Nephron (organoid): Measurements from ENCODE around the gene NUDC.

ENCODE experiments used
- H3K27ac Mint-ChIP-seq, 3 experiments: 2 replicates each; pipeline ENCODE4 v1.8.0; 2020; ENCODE audit warnings: mixed read lengths in 3 of 3, mild to moderate bottlenecking in 2 of 3, moderate library complexity in 1 of 3
- H3K27me3 Mint-ChIP-seq: 2 replicates; pipeline ENCODE4 v1.8.0; 2021; ENCODE audit warnings: low read depth, mild to moderate bottlenecking, moderate library complexity, mixed read lengths
- H3K36me3 Mint-ChIP-seq: 2 replicates; pipeline ENCODE4 v1.8.0; 2020; ENCODE audit warnings: low read depth, mixed read lengths
- H3K4me1 Mint-ChIP-seq: 2 replicates; pipeline ENCODE4 v1.8.0; 2020; ENCODE audit warnings: mixed read lengths
- H3K4me3 Mint-ChIP-seq, 3 experiments: 2 replicates each; pipeline ENCODE4 v1.8.0; 2020; ENCODE audit warnings: mild to moderate bottlenecking in 3 of 3, mixed read lengths in 3 of 3, moderate library complexity in 2 of 3
- H3K9me3 Mint-ChIP-seq: 2 replicates; pipeline ENCODE4 v1.8.0; 2020; ENCODE audit warnings: mixed read lengths
- CTCF ChIP-seq, 3 experiments: fragments of 200-600 bp; sonication (generic); IDR thresholded peaks; one replicate each; pipeline ENCODE4 v1.5.0; 2021; ENCODE audit warnings: antibody characterized with exemption in 3 of 3; ENCODE audit not compliant: unreplicated experiment in 3 of 3

The NUDC gene

GRCh38 chr1:26957306-26957705 lies 35.8 kb downstream of the NUDC start:
- H3K27ac Mint-ChIP-seq: no peak overlapping the region
- peak overlapping the region in 1 of 3 experiments; percentile 29 for H3K4me3 Mint-ChIP-seq
- no peak for TF ChIP-seq CTCF (IDR thresholded peaks at IDR 0.05; ENCODE audit: unreplicated experiment in 3 of 3)
- peaks cover 2% of the 10 kb centered on the region for H3K9me3 Mint-ChIP-seq
- H3K36me3 Mint-ChIP-seq: no peaks in the 10 kb centered on the region
- H3K4me1 Mint-ChIP-seq: peaks cover 6% of the 10 kb centered on the region
- H3K27me3 Mint-ChIP-seq: peaks cover 68% of the 10 kb centered on the region

- H3K27me3 Mint-ChIP-seq: peaks cover 84% of the 10 kb centered on the region
- no peak for TF ChIP-seq CTCF (IDR thresholded peaks at IDR 0.05; ENCODE audit: unreplicated experiment in 3 of 3)
- H3K4me3 Mint-ChIP-seq: peak overlapping the region in 2 of 3 experiments; percentile 69 to 71
- peaks cover 6% of the 10 kb centered on the region for H3K4me1 Mint-ChIP-seq
- H3K36me3 Mint-ChIP-seq: no peaks in the 10 kb centered on the region
- H3K9me3 Mint-ChIP-seq: no peaks in the 10 kb centered on the region
- H3K27ac Mint-ChIP-seq: no peak overlapping the region
Observed at GRCh38 chr1:26959270-26959669, 37.7 kb downstream of the NUDC start.

GRCh38 chr1:26959722-26960624 lies 38.4 kb downstream of the NUDC start, which contains the start of gene KDF1:
TSS of gene KDF1 (minus strand) at chr1:26960468. CDS start at chr1:26952380, 8,088 bp downstream.
- no peaks in the 10 kb centered on the region for H3K9me3 Mint-ChIP-seq
- H3K4me1 Mint-ChIP-seq: peaks cover 6% of the 10 kb centered on the region
- peaks cover 91% of the 10 kb centered on the region for H3K27me3 Mint-ChIP-seq
- peak within 1 kb of the TSS; percentile 75 to 85 (median 76) for H3K4me3 Mint-ChIP-seq
- peak within 1 kb of the TSS in 1 of 3 experiments; percentile 12 for H3K27ac Mint-ChIP-seq
- no peaks in the 10 kb centered on the region for H3K36me3 Mint-ChIP-seq
- no peak for TF ChIP-seq CTCF (IDR thresholded peaks at IDR 0.05; ENCODE audit: unreplicated experiment in 3 of 3)

- Mint-ChIP-seq H3K27ac (peak overlapping the region in 1 of 3 experiments; percentile 12), H3K9me3 (no peaks in the 10 kb centered on the region), H3K27me3 (peaks cover 86% of the 10 kb centered on the region), H3K4me1 (peaks cover 6% of the 10 kb centered on the region), H3K36me3 (no peaks in the 10 kb centered on the region), H3K4me3 (peak overlapping the region; percentile 75 to 85 (median 76))
- no peak for TF ChIP-seq CTCF (IDR thresholded peaks at IDR 0.05; ENCODE audit: unreplicated experiment in 3 of 3)
Observed at GRCh38 chr1:26960625-26960966, 39.1 kb downstream of the NUDC start.

GRCh38 chr1:26961826-26962225 lies 40.3 kb downstream of the NUDC start:
- H3K27ac Mint-ChIP-seq: no peak overlapping the region
- H3K4me1 Mint-ChIP-seq: peaks cover 6% of the 10 kb centered on the region
- peak overlapping the region in 2 of 3 experiments; percentile 11 to 29 for H3K4me3 Mint-ChIP-seq
- peaks cover 86% of the 10 kb centered on the region for H3K27me3 Mint-ChIP-seq
- no peaks in the 10 kb centered on the region for H3K9me3 Mint-ChIP-seq
- H3K36me3 Mint-ChIP-seq: no peaks in the 10 kb centered on the region
- no peak for TF ChIP-seq CTCF (IDR thresholded peaks at IDR 0.05; ENCODE audit: unreplicated experiment in 3 of 3)
